HEK293 (cell line): ENCODE data around the gene KIAA1586.

Source experiments
- CTCF ChIA-PET: fragments of 350-600 bp; formaldehyde crosslinking; extraction: SDS; loops from one replicate; lab custom pipeline; 2021; ENCODE audit warnings: antibody characterized with exemption; lab: Yijun Ruan, JAX
- POLR2A ChIA-PET: fragments of 300-600 bp; formaldehyde crosslinking; extraction: SDS; loops from one replicate; lab custom pipeline; 2020; ENCODE audit warnings: antibody characterized with exemption, inconsistent platforms; lab: Yijun Ruan, JAX
- H3K27ac ChIP-seq: fragments of 200-500 bp; sonication (Bioruptor generic); 2 replicates; pipeline ENCODE4 v1.5.1; 2014; ENCODE audit warnings: low read depth, low read length, control low read depth, inconsistent platforms; ENCODE audit errors: extremely low read depth
- H3K36me3 ChIP-seq, 2 experiments: fragments of 200-500 bp in 1 of 2; sonication (Bioruptor generic) in 1 of 2; 1 replicate in 1 of 2; 2 replicates in 1 of 2; pipeline ENCODE4 v1.5.1; 2014 to 2017; ENCODE audit warnings: inconsistent platforms in 2 of 2, low read length in 2 of 2; ENCODE audit not compliant: control insufficient read depth in 2 of 2, insufficient read depth in 1 of 2
- H3K4me1 ChIP-seq: fragments of 200-500 bp; sonication (Bioruptor generic); 2 replicates; pipeline ENCODE4 v1.5.1; 2014; ENCODE audit warnings: mild to moderate bottlenecking, low read length, inconsistent platforms; ENCODE audit not compliant: control insufficient read depth, insufficient read depth
- H3K4me3 ChIP-seq: 2 replicates; pipeline ENCODE4 v1.5.1; 2011; ENCODE audit warnings: low read depth, mild to moderate bottlenecking, control low read depth, low read length, moderate library complexity
- H3K9me3 ChIP-seq: fragments of 200-500 bp; sonication (Bioruptor generic); 2 replicates; pipeline ENCODE4 v1.5.1; 2014; ENCODE audit warnings: low read depth, low read length, inconsistent platforms; ENCODE audit not compliant: control insufficient read depth, insufficient read depth
- GFI1B ChIP-seq: fragments of 450-650 bp; formaldehyde crosslinking; IDR thresholded peaks from 2 replicates; pipeline ENCODE4 v1.5.1; 2016; ENCODE audit warnings: missing biosample characterization, missing genetic modification characterization
- GLIS2 ChIP-seq: fragments of 450-650 bp; formaldehyde crosslinking; IDR thresholded peaks from 2 replicates; pipeline ENCODE4 v1.5.1; 2016; ENCODE audit warnings: missing biosample characterization, missing genetic modification characterization
- KLF1 ChIP-seq: fragments of 450-650 bp; formaldehyde crosslinking; IDR thresholded peaks from 2 replicates; pipeline ENCODE4 v1.5.1; 2016; ENCODE audit warnings: missing biosample characterization, missing genetic modification characterization
- MYNN ChIP-seq: fragments of 450-650 bp; formaldehyde crosslinking; IDR thresholded peaks from 2 replicates; pipeline ENCODE4 v1.5.1; 2016; ENCODE audit warnings: missing biosample characterization, missing genetic modification characterization, borderline replicate concordance
- OSR2 ChIP-seq: fragments of 450-650 bp; formaldehyde crosslinking; IDR thresholded peaks from 2 replicates; pipeline ENCODE4 v1.5.1; 2016; ENCODE audit warnings: missing biosample characterization, missing genetic modification characterization
- REPIN1 ChIP-seq: fragments of 450-650 bp; formaldehyde crosslinking; IDR thresholded peaks from 2 replicates; pipeline ENCODE4 v1.5.1; 2017; ENCODE audit warnings: missing biosample characterization, missing genetic modification characterization, low read depth
- SP2 ChIP-seq: fragments of 450-650 bp; formaldehyde crosslinking; IDR thresholded peaks from 2 replicates; pipeline ENCODE4 v1.5.1; 2016; ENCODE audit warnings: missing biosample characterization, missing genetic modification characterization
- ZNF155 ChIP-seq: fragments of 450-650 bp; formaldehyde crosslinking; IDR thresholded peaks from 2 replicates; pipeline ENCODE4 v1.5.1; 2016; ENCODE audit warnings: missing biosample characterization, missing genetic modification characterization
- ZNF175 ChIP-seq: fragments of 450-650 bp; formaldehyde crosslinking; IDR thresholded peaks from 2 replicates; pipeline ENCODE4 v1.5.1; 2016; ENCODE audit warnings: missing biosample characterization, missing genetic modification characterization
- ZNF350 ChIP-seq: fragments of 450-650 bp; formaldehyde crosslinking; IDR thresholded peaks from 2 replicates; pipeline ENCODE4 v1.5.0; 2017; ENCODE audit warnings: missing biosample characterization, mild to moderate bottlenecking, missing genetic modification characterization
- ZNF48 ChIP-seq: fragments of 450-650 bp; formaldehyde crosslinking; IDR thresholded peaks from 2 replicates; pipeline ENCODE4 v1.5.1; 2016; ENCODE audit warnings: missing biosample characterization, missing genetic modification characterization
- ZNF510 ChIP-seq: fragments of 450-650 bp; formaldehyde crosslinking; IDR thresholded peaks from 2 replicates; pipeline ENCODE4 v1.5.1; 2018; ENCODE audit warnings: mild to moderate bottlenecking, missing genetic modification characterization, missing biosample characterization; ENCODE audit not compliant: insufficient replicate concordance
- ZNF558 ChIP-seq: fragments of 450-650 bp; formaldehyde crosslinking; IDR thresholded peaks from 2 replicates; pipeline ENCODE4 v1.5.1; 2016; ENCODE audit warnings: missing biosample characterization, missing genetic modification characterization
- ZNF560 ChIP-seq: fragments of 450-650 bp; formaldehyde crosslinking; IDR thresholded peaks from 2 replicates; pipeline ENCODE4 v1.5.1; 2017; ENCODE audit warnings: missing biosample characterization, missing genetic modification characterization, borderline replicate concordance
- ZNF600 ChIP-seq: fragments of 450-650 bp; formaldehyde crosslinking; IDR thresholded peaks from 2 replicates; pipeline ENCODE4 v1.5.1; 2016; ENCODE audit warnings: missing biosample characterization, missing genetic modification characterization
- ZNF768 ChIP-seq: fragments of 450-650 bp; formaldehyde crosslinking; IDR thresholded peaks from 2 replicates; pipeline ENCODE4 v1.5.1; 2018; ENCODE audit warnings: missing biosample characterization, mild to moderate bottlenecking, missing genetic modification characterization
- ZSCAN23 ChIP-seq: fragments of 450-650 bp; formaldehyde crosslinking; IDR thresholded peaks from 2 replicates; pipeline ENCODE4 v1.5.1; 2016; ENCODE audit warnings: missing biosample characterization, missing genetic modification characterization
- ZXDB ChIP-seq: fragments of 450-650 bp; formaldehyde crosslinking; IDR thresholded peaks from 2 replicates; pipeline ENCODE4 v1.5.1; 2016; ENCODE audit warnings: missing biosample characterization, missing genetic modification characterization
- TF ChIP-seq, protein P1 (sequence below): fragments of 450-650 bp; formaldehyde crosslinking; IDR thresholded peaks from 2 replicates; pipeline ENCODE4 v1.5.1; 2016; ENCODE audit warnings: missing biosample characterization, missing genetic modification characterization
- TF ChIP-seq, protein P2 (sequence below): fragments of 450-650 bp; formaldehyde crosslinking; IDR thresholded peaks from 2 replicates; pipeline ENCODE4 v1.5.1; 2016; ENCODE audit warnings: missing biosample characterization, missing genetic modification characterization

Gene KIAA1586

DNA sequence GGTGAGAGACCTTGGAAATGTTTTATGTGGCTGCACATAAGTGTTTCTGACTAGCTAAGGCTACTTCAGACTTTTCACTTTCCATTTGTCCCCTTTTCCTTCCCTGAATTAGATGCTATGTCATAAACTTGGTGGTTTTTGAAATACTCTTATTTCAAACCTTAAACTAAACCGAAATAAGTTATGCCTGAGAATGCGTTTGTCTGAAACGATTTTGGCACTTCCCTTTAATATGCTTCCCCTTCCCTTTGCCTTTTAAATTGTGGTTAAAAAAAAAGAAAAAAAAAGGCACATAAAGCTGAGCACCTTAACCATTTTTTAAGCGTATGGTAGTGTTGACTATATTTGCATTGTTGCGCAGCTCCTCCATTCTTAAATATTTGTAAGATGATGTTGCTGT, 57.8 kb downstream of the KIAA1586 start:
- TF ChIP-seq ZSCAN23 (no peak), ZNF510 (tag by site-specific recombination) (no peak), MYNN (tag by site-specific recombination) (no peak), GFI1B (no peak), ZXDB (no peak), OSR2 (tag by site-specific recombination) (no peak), ZNF768 (tag by site-specific recombination) (no peak), ZNF558 (tag by site-specific recombination) (no peak), SP2 (tag by site-specific recombination) (no peak), ZNF600 (no peak), REPIN1 (tag by site-specific recombination) (no peak), KLF1 (tag by site-specific recombination) (no peak), ZNF48 (no peak), GLIS2 (tag by site-specific recombination) (no peak), ZNF175 (no peak), ZNF560 (tag by site-specific recombination) (no peak), ZNF155 (tag by site-specific recombination) (no peak), ZNF350 (tag by site-specific recombination) (no peak)
- TF ChIP-seq, protein P1, sequence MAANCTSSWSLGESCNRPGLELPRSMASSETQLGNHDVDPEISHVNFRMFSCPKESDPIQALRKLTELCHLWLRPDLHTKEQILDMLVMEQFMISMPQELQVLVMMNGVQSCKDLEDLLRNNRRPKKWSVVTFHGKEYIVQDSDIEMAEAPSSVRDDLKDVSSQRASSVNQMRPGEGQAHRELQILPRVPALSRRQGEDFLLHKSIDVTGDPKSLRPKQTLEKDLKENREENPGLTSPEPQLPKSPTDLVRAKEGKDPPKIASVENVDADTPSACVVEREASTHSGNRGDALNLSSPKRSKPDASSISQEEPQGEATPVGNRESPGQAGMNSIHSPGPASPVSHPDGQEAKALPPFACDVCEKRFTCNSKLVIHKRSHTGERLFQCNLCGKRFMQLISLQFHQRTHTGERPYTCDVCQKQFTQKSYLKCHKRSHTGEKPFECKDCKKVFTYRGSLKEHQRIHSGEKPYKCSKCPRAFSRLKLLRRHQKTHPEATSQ (tag by site-specific recombination), result no peak
- TF ChIP-seq, protein P2, sequence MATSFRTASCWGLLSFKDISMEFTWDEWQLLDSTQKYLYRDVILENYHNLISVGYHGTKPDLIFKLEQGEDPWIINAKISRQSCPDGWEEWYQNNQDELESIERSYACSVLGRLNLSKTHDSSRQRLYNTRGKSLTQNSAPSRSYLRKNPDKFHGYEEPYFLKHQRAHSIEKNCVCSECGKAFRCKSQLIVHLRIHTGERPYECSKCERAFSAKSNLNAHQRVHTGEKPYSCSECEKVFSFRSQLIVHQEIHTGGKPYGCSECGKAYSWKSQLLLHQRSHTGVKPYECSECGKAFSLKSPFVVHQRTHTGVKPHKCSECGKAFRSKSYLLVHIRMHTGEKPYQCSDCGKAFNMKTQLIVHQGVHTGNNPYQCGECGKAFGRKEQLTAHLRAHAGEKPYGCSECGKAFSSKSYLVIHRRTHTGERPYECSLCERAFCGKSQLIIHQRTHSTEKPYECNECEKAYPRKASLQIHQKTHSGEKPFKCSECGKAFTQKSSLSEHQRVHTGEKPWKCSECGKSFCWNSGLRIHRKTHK (tag by site-specific recombination), result no peak
- H3K27ac ChIP-seq, result no peak overlapping the region
- H3K9me3 ChIP-seq, result no peaks in the 10 kb centered on the region
- CTCF ChIA-PET, result interaction anchor here (1.8 kb wide), 1 partner anchor 200 kb away, joined by 6 read pairs; no protein-coding TSS in a partner anchor
- peaks cover 38 to 69% of the 10 kb centered on the region in 2 experiments for H3K36me3 ChIP-seq
- 0 out of 2 replicates have a peak, but pooled peaks cover 2% of the 10 kb centered on the region for H3K4me1 ChIP-seq
- POLR2A ChIA-PET, result interaction anchor here (0.5 kb wide), 1 partner anchor 59 kb away, joined by 3 read pairs; no protein-coding TSS in a partner anchor
- H3K4me3 ChIP-seq, result no peak overlapping the region
